ENCODE data around the gene SYT12. TPM values are rescaled to one million over a fixed set of nuclear protein-coding genes. Genes with fewer than 3 reads are reported as not detected.

SYT12 gene
- total RNA-seq, 1 donor from 2014 or later, result 0.05 TPM

- intact Hi-C loops (cut with micrococcal nuclease), result no loop called here
- DNase-seq, result peak; percentile 89
- Histone ChIP-seq H3K36me3 (peaks cover 3% of the 10 kb centered on the region), H3K27ac (replicated peaks) (peak overlapping the region; percentile 27), H3K9me3 (replicated peaks) (peaks cover 14% of the 10 kb centered on the region), H3K4me3 (no peak overlapping the region), H3K4me1 (peaks cover 47% of the 10 kb centered on the region), H3K27me3 (ENCODE audit: low read depth) (no peaks in the 10 kb centered on the region)
- TF ChIP-seq, protein P1, sequence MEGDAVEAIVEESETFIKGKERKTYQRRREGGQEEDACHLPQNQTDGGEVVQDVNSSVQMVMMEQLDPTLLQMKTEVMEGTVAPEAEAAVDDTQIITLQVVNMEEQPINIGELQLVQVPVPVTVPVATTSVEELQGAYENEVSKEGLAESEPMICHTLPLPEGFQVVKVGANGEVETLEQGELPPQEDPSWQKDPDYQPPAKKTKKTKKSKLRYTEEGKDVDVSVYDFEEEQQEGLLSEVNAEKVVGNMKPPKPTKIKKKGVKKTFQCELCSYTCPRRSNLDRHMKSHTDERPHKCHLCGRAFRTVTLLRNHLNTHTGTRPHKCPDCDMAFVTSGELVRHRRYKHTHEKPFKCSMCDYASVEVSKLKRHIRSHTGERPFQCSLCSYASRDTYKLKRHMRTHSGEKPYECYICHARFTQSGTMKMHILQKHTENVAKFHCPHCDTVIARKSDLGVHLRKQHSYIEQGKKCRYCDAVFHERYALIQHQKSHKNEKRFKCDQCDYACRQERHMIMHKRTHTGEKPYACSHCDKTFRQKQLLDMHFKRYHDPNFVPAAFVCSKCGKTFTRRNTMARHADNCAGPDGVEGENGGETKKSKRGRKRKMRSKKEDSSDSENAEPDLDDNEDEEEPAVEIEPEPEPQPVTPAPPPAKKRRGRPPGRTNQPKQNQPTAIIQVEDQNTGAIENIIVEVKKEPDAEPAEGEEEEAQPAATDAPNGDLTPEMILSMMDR (IDR thresholded peaks at IDR 0.05; ENCODE audit: borderline replicate concordance), result no peak
These were observed 40.9 kb upstream of the SYT12 start for GRCh38 chr11:66981976-66982578.

DNA sequence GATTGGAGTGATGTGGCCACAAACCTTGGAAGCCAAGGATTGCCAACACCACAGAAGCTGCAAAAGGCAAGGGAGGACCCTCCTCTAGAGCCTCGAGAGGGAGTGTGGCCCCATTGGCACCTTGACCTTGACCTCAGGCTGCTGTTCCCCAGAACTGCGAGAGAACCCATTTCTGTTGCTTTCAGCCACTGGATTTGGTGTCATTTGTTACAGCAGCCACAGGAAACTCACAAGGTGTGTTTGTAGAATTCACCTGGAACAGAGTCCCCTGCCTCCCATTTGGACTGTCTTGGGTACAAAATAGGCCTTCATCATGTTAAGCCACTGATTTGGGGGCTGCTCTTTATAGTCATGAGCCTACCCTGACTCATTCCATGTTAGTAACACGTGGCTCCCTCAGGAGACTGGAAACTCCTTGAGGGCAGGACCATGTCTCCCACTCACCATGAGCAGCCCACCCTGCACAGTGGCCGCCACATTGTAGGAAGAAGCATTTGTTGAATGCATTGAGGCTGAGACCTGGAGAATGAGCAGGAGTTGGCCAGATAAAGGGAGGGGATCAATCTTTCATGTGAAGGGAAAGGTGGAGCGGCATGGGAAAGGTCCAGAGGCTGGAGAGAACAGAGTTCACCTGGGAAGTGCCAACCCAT, 39.5 kb upstream of the SYT12 start:
- Histone ChIP-seq H3K4me1 (peaks cover 53% of the 10 kb centered on the region), H3K4me3 (no peak overlapping the region), H3K27ac (replicated peaks) (no peak overlapping the region), H3K27me3 (ENCODE audit: low read depth) (no peaks in the 10 kb centered on the region), H3K9me3 (replicated peaks) (peaks cover 14% of the 10 kb centered on the region), H3K36me3 (peaks cover 3% of the 10 kb centered on the region)
- DNase-seq, result no peak
- intact Hi-C loops (cut with micrococcal nuclease), result no loop called here
- TF ChIP-seq, protein P1 (IDR thresholded peaks at IDR 0.05; ENCODE audit: borderline replicate concordance), result no peak

- H3K27me3 ChIP-seq (ENCODE audit: low read depth), result no peaks in the 10 kb centered on the region
- H3K36me3 ChIP-seq, result no peaks in the 10 kb centered on the region
- TF ChIP-seq, protein P1 (IDR thresholded peaks at IDR 0.05; ENCODE audit: borderline replicate concordance), result no peak
- no peaks in the 10 kb centered on the region for H3K9me3 ChIP-seq (replicated peaks)
- no peak overlapping the region for H3K4me3 ChIP-seq
- intact Hi-C loops (cut with micrococcal nuclease), result no loop called here
- H3K27ac ChIP-seq (replicated peaks), result peak overlapping the region; percentile 49
- peaks cover 53% of the 10 kb centered on the region for H3K4me1 ChIP-seq
- DNase-seq, result peak; percentile 74
These were observed 37.3 kb upstream of the SYT12 start for GRCh38 chr11:66985508-66986177.

DNA sequence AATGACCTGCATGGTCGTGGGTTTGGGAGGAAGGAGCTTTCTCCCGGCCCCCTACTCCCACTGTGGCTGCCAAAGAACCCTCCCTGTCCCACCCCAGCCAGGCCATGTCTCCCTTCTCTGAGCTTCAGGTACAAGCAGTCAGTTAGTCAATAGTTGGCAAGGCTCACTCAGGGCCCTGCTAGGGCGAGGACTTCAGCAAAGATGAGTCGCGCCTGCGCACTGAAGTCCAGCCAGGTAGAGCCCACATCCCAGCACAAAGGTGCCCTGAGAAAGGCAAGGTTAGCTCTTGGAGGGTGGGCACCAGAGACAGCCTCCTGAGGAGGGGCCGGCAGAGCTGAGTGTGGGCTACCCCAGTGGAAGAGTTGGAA, 36.8 kb upstream of the SYT12 start:
- no peak for DNase-seq
- TF ChIP-seq, protein P1 (IDR thresholded peaks at IDR 0.05; ENCODE audit: borderline replicate concordance), result no peak
- peak overlapping the region; percentile 49 for H3K27ac ChIP-seq (replicated peaks)
- H3K4me1 ChIP-seq, result peaks cover 53% of the 10 kb centered on the region
- no peaks in the 10 kb centered on the region for H3K27me3 ChIP-seq (ENCODE audit: low read depth)
- H3K36me3 ChIP-seq, result no peaks in the 10 kb centered on the region
- no peak overlapping the region for H3K4me3 ChIP-seq
- no peaks in the 10 kb centered on the region for H3K9me3 ChIP-seq (replicated peaks)
- intact Hi-C loops (cut with micrococcal nuclease), result no loop called here

DNA sequence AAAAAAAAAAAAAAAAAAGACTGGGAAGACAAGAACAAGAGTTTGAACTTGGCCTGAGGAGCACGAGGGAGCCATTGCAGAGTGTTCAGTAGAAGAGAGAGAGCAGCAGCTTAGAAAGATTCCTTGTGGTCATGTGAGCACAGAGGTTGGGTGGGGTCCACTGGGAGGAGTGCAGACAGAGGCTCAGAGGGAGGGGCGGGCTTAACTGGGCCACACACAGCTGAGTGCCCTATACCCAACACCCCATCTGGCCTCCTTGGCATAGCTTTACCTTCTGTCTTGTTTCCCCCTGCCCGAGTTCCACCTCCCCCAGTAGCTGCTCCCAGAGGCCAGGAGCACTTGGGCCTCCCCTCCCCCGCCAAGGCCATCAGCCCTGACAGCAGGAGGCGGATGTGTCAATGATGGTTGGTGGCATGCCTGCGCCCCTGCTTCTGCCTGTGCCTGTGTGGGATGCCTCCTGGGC, 35.7 kb upstream of the SYT12 start:
- TF ChIP-seq, protein P1 (IDR thresholded peaks at IDR 0.05; ENCODE audit: borderline replicate concordance), result no peak
- Histone ChIP-seq H3K4me3 (no peak overlapping the region), H3K9me3 (replicated peaks) (no peaks in the 10 kb centered on the region), H3K27ac (replicated peaks) (no peak overlapping the region), H3K36me3 (no peaks in the 10 kb centered on the region), H3K4me1 (peaks cover 43% of the 10 kb centered on the region), H3K27me3 (ENCODE audit: low read depth) (no peaks in the 10 kb centered on the region)
- DNase-seq, result peak; percentile 19
- intact Hi-C loops (cut with micrococcal nuclease), result no loop called here

All from left ventricle myocardium inferior (tissue), 1 donor.